K562 (cell line): ENCODE results near the gene PRRC2A.

ENCODE experiments used
- BRCA1 ChIP-seq, 2 experiments: fragments of 450-650 bp in 1 of 2; sonication (generic) in 1 of 2; formaldehyde crosslinking in 1 of 2; IDR thresholded peaks; 2 replicates each; pipeline versions ENCODE4 v1.5.0 to v1.6.1; 2017 to 2020; ENCODE audit warnings: mild to moderate bottlenecking in 1 of 2, missing genetic modification reagents in 1 of 2
- CHD2 ChIP-seq: IDR thresholded peaks from 2 replicates; pipeline ENCODE4 v1.6.1; 2011; ENCODE audit warnings: low read depth, low read length
- EP300 ChIP-seq: IDR thresholded peaks from 2 replicates; pipeline ENCODE4 v1.6.1; 2012; ENCODE audit warnings: low read length, improper control_type of control experiment
- EP400 ChIP-seq: fragments of 450-650 bp; IDR thresholded peaks from 2 replicates; pipeline ENCODE4 v1.6.1; 2017; ENCODE audit warnings: antibody characterized with exemption, mild to moderate bottlenecking, moderate library complexity
- GABPA ChIP-seq: fragments of 200-800 bp; sonication (Bioruptor generic); conservative IDR thresholded peaks from 2 replicates; pipeline ENCODE4 v1.6.1; 2016; ENCODE audit warnings: low read depth, missing genetic modification characterization, missing compliant biosample characterization
- HMBOX1 ChIP-seq: sonication (generic); IDR thresholded peaks from 2 replicates; pipeline ENCODE4 v1.6.1; 2016
- ZNF143 ChIP-seq: sonication (generic); formaldehyde crosslinking; IDR thresholded peaks from 2 replicates; pipeline ENCODE4 v1.9.0; 2022; ENCODE audit warnings: mild to moderate bottlenecking, missing genetic modification reagents
- ZNF324 ChIP-seq: fragments of 250-450 bp; sonication (Bioruptor Pico); IDR thresholded peaks from 2 replicates; pipeline ENCODE4 v1.4.0; 2020; ENCODE audit warnings: mild to moderate bottlenecking
- ZNF785 ChIP-seq: fragments of 250-450 bp; sonication (Bioruptor Pico); IDR thresholded peaks from 2 replicates; pipeline ENCODE4 v1.4.0; 2020; ENCODE audit warnings: mild to moderate bottlenecking
- TF ChIP-seq, protein P1 (sequence below), 3 experiments: IDR thresholded peaks in 2 of 3; conservative IDR thresholded peaks in 1 of 3; 2 replicates each; pipeline ENCODE4 v1.5.1; 2011 to 2012; ENCODE audit warnings: low read length in 3 of 3, mild to moderate bottlenecking in 3 of 3, control low read depth in 2 of 3, improper control_type of control experiment in 1 of 3, inconsistent platforms in 1 of 3, low read depth in 1 of 3, mixed read lengths in 1 of 3, moderate library complexity in 1 of 3; ENCODE audit not compliant: insufficient read depth in 2 of 3

DNA sequence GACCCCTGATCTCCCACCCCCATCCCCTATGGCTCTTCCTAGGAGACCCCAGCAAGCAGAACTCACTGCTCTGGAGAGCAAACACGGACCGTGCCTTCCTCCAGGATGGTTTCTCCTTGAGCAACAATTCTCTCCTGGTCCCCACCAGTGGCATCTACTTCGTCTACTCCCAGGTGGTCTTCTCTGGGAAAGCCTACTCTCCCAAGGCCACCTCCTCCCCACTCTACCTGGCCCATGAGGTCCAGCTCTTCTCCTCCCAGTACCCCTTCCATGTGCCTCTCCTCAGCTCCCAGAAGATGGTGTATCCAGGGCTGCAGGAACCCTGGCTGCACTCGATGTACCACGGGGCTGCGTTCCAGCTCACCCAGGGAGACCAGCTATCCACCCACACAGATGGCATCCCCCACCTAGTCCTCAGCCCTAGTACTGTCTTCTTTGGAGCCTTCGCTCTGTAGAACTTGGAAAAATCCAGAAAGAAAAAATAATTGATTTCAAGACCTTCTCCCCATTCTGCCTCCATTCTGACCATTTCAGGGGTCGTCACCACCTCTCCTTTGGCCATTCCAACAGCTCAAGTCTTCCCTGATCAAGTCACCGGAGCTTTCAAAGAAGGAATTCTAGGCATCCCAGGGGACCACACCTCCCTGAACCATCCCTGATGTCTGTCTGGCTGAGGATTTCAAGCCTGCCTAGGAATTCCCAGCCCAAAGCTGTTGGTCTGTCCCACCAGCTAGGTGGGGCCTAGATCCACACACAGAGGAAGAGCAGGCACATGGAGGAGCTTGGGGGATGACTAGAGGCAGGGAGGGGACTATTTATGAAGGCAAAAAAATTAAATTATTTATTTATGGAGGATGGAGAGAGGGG lies 47.0 kb upstream of the PRRC2A start:
- no peak for TF ChIP-seq ZNF785 (CRISPR knock-in tag)
- TF ChIP-seq EP300, result no peak
- TF ChIP-seq ZNF143 (CRISPR knock-in tag), result no peak
- TF ChIP-seq BRCA1 (IDR thresholded peaks at IDR 0.05), result no peak
- TF ChIP-seq BRCA1 (CRISPR knock-in tag; IDR thresholded peaks at IDR 0.05), result no peak
- no peak for TF ChIP-seq ZNF324 (CRISPR knock-in tag)
- TF ChIP-seq GABPA (tag), result no peak
- TF ChIP-seq, protein P1, sequence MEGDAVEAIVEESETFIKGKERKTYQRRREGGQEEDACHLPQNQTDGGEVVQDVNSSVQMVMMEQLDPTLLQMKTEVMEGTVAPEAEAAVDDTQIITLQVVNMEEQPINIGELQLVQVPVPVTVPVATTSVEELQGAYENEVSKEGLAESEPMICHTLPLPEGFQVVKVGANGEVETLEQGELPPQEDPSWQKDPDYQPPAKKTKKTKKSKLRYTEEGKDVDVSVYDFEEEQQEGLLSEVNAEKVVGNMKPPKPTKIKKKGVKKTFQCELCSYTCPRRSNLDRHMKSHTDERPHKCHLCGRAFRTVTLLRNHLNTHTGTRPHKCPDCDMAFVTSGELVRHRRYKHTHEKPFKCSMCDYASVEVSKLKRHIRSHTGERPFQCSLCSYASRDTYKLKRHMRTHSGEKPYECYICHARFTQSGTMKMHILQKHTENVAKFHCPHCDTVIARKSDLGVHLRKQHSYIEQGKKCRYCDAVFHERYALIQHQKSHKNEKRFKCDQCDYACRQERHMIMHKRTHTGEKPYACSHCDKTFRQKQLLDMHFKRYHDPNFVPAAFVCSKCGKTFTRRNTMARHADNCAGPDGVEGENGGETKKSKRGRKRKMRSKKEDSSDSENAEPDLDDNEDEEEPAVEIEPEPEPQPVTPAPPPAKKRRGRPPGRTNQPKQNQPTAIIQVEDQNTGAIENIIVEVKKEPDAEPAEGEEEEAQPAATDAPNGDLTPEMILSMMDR (IDR thresholded peaks at IDR 0.05 in 2 of 3, conservative IDR thresholded peaks at IDR 0.05 in 1 of 3; ENCODE audit: insufficient read depth in 2 of 3, low read depth in 1 of 3, low read length in 3 of 3), result no peak
- no peak for TF ChIP-seq HMBOX1
- TF ChIP-seq CHD2, result no peak
- TF ChIP-seq EP400, result no peak
